GM08714 (cell line): ENCODE results near the gene CCDC85C.

Experiments used
- H3K4me3 ChIP-seq: fragments of 200-500 bp; sonication (Bioruptor generic); 2 replicates; pipeline ENCODE4 v1.5.1; 2014; ENCODE audit warnings: mild to moderate bottlenecking, low read length, inconsistent platforms
- ZNF274 ChIP-seq: IDR thresholded peaks from 2 replicates; pipeline ENCODE4 v1.6.1; 2012; ENCODE audit warnings: mild to moderate bottlenecking, low read depth, low read length

The CCDC85C gene

GRCh38 chr14:99508896-99509629 lies 94.9 kb downstream of the CCDC85C start:
- no peak for TF ChIP-seq ZNF274

GRCh38 chr14:99507860-99508640 lies 96.0 kb downstream of the CCDC85C start:
- H3K4me3 ChIP-seq, result no peak overlapping the region
- no peak for TF ChIP-seq ZNF274

More at GRCh38 chr14:99508896-99509629, 94.9 kb downstream of the CCDC85C start:
- H3K4me3 ChIP-seq, result no peak overlapping the region

GRCh38 chr14:99506276-99506675 lies 97.7 kb downstream of the CCDC85C start:
- no peak overlapping the region for H3K4me3 ChIP-seq
- no peak for TF ChIP-seq ZNF274

- no peak for TF ChIP-seq ZNF274
- H3K4me3 ChIP-seq, result no peak overlapping the region
Observed at GRCh38 chr14:99505089-99505488, 98.9 kb downstream of the CCDC85C start.

- TF ChIP-seq ZNF274, result no peak
- H3K4me3 ChIP-seq, result no peak overlapping the region
Observed at GRCh38 chr14:99503848-99504453, 100.1 kb downstream of the CCDC85C start.

- H3K4me3 ChIP-seq, result no peak overlapping the region
- TF ChIP-seq ZNF274, result no peak
Observed at GRCh38 chr14:99502989-99503421, 101.0 kb downstream of the CCDC85C start.

GRCh38 chr14:99497894-99498293 lies 106.1 kb downstream of the CCDC85C start:
- no peak for TF ChIP-seq ZNF274
- H3K4me3 ChIP-seq, result no peak overlapping the region

GRCh38 chr14:99497341-99497740 lies 106.7 kb downstream of the CCDC85C start:
- no peak overlapping the region for H3K4me3 ChIP-seq
- TF ChIP-seq ZNF274, result no peak

GRCh38 chr14:99484106-99484505 lies 119.9 kb downstream of the CCDC85C start:
- no peak for TF ChIP-seq ZNF274
- no peak overlapping the region for H3K4me3 ChIP-seq

- H3K4me3 ChIP-seq, result peak overlapping the region; percentile 96
- TF ChIP-seq ZNF274, result no peak
Observed at GRCh38 chr14:99481745-99482099, 122.3 kb downstream of the CCDC85C start.

- TF ChIP-seq ZNF274, result no peak
- peak within 1 kb of the TSS; percentile 96 for H3K4me3 ChIP-seq
Observed at GRCh38 chr14:99480917-99481744, 122.9 kb downstream of the CCDC85C start, which contains the start of gene CCNK. TSS of gene CCNK (plus strand) at chr14:99481409. CDS start at chr14:99492678, 11,269 bp downstream.

- H3K4me3 ChIP-seq, result peak within 1 kb of the TSS; percentile 96
- TF ChIP-seq ZNF274, result no peak
Observed at GRCh38 chr14:99479906-99480869, 123.8 kb downstream of the CCDC85C start, which contains the start of gene SETD3. TSS of gene SETD3 (minus strand) at chr14:99480859. CDS start at chr14:99465805, 15,054 bp downstream.
